Measurements from ENCODE around the gene HRCT1.
"Not testable (repeated sequence)": the region's sequence is repeated elsewhere in the genome, so short reads cannot be mapped to it uniquely, and the experiment has no call there.

The HRCT1 gene

DNA sequence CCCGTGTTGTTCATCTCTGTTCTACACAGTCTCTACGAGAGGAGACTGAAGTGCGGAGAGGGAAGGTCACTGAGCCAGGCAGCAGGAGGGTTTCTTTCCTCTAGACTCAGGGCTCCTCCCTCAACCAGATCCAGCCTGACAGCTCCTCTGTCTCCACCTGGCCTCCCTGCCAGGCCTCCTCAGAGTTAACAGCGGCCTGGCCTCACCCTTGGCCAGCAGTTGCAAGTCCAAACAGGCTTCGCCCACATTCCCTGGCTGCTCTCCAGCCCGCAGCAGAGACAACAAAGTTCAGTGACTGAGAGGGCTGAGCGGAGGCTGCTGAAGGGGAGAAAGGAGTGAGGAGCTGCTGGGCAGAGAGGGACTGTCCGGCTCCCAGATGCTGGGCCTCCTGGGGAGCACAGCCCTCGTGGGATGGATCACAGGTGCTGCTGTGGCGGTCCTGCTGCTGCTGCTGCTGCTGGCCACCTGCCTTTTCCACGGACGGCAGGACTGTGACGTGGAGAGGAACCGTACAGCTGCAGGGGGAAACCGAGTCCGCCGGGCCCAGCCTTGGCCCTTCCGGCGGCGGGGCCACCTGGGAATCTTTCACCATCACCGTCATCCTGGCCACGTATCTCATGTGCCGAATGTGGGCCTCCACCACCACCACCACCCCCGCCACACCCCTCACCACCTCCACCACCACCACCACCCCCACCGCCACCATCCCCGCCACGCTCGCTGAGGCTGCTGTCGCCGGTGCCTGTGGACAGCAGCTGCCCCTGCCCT lies at the start of gene HRCT1:
HRCT1 (plus strand) TSS at position 291 of the 768 bp plus-strand sequence; CDS start at position 377, 86 bp downstream.
- peak; percentile 88 for DNase-seq (ENCODE audit: low spot score)

DNA sequence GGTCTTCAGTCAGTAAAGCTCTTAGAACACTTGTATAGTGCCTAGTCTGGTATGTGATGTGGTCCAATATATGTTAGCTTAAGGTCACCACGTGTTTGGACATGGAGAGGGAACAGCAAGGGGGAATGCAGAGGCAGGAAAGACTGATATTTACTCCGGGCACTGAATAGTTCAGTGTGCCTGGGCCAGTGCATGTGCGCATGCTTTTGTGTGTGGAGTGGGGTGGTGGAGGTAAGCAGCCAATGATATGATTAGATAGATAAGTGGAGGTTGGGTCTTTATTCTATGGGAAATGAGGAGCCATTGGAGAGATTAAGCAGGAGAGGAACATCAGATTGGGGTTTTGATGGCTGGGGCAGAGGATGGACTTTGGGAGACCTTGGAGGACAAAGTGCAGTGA lies 49.8 kb upstream of the HRCT1 start:
- DNase-seq (ENCODE audit: low spot score) = no peak

DNA sequence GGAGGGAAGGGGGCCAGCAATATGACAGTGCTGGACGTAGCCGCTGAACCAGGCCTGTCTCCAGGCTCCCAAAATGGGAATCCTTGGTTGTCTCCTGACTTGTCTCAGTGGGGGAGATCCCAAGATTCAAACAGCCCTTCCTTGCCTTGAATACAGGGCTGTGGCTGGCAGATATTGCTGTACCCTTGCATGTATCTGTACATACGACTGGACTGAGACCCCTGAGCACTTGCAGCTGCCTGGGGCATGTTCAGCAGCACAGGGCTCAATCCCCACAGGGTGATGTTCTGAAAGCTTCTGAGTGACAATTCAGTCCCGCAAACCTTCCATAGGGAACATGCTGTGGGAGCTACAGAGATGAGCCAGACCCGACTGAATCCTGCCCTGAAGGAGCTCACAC lies 49.1 kb upstream of the HRCT1 start:
- DNase-seq (ENCODE audit: low spot score) = no peak

GRCh38 chr9:35858458-35858857 lies 47.5 kb upstream of the HRCT1 start:
- DNase-seq (ENCODE audit: low spot score) = no peak

GRCh38 chr9:35859310-35859989 lies 46.6 kb upstream of the HRCT1 start:
- peak; percentile 37 for DNase-seq (ENCODE audit: low spot score)

- DNase-seq (ENCODE audit: low spot score) = no peak
Measured at GRCh38 chr9:35859990-35860339, 46.0 kb upstream of the HRCT1 start.

GRCh38 chr9:35861161-35861897 lies 44.7 kb upstream of the HRCT1 start:
- peak; percentile 2 for DNase-seq (ENCODE audit: low spot score)

- DNase-seq (ENCODE audit: low spot score) = no peak
Measured at GRCh38 chr9:35862328-35862727, 43.7 kb upstream of the HRCT1 start.

GRCh38 chr9:35863583-35863982 lies 42.4 kb upstream of the HRCT1 start:
- peak; percentile 4 for DNase-seq (ENCODE audit: low spot score)

DNA sequence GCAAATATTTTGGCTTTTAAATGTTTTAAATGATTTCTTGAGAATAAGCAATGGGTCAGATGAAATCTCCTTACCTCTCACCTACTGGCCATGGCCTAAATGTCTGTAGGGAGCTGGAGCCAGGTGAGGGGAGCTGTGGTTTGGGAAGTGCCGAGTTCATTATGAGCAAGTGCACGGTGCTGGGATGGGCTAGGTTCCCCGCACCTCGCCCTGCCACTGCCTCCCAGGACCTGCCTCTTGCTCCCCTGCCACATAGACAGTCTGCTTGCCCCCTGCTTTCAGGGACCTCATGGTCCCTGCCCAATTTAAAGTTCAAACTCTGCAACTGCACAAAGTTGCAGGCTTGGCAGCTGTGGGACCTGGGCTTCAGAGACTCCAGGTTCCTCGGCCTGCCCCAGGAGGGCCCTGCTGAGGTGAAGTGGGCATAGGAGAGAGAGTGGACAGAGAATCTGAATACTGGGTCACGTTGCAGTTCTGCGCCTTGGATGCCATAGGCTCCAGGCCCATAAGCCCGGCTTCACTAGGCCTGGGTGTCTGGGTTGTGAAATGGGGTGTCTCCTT lies 41.2 kb upstream of the HRCT1 start:
- peak; percentile 2 for DNase-seq (ENCODE audit: low spot score)

GRCh38 chr9:35867538-35867937 lies 38.5 kb upstream of the HRCT1 start:
- no peak for DNase-seq (ENCODE audit: low spot score)

DNA sequence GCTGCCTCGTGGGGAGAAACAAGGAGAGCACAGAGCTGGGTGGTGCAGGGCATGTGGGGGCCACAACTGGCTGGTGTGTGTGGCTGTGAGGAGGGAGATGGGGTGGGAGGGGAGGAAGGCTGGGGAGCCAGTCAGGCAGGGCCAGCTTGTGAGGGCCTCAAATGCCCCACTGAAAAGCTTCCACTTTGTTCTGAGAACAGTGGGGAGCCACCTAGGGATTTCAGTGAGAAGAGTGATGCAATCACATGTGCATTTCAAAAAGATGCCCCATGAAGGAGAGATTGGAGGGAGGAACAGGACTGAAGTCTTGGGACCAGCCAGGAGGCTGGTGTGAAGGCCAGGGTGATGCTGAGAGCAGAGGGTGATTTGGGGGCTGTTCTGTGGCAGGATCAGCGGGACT lies 37.1 kb upstream of the HRCT1 start:
- no peak for DNase-seq (ENCODE audit: low spot score)

GRCh38 chr9:35869621-35870216 lies 36.3 kb upstream of the HRCT1 start:
- no peak for DNase-seq (ENCODE audit: low spot score)

DNA sequence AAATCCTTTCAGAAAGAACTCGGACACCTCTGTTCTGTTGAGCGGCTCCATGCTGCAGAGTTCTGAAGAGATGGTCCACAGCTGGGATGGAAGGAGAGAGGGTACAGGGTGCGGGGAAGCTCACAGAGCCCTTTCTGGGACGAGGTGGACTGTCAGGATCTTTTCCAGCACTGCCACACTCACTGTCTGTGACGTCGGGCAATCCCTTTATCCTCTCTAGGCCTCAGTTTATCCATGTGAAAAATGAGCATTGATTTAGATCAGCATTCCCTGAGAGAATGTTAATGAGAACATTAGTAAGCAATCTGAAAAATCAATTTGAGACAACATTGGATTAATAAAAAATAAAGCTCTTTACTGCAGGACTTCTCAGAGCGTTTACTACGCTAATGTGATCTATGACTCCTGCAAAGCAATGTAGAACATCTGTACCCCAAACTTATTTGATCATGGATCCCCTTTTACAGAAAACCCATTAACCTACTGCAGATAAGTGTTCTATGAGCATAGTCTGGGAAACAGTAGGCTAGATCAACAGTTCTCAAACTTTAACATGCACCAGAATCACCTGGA lies 35.6 kb upstream of the HRCT1 start, which contains the start of gene OR13J1:
OR13J1 (minus strand) TSS at position 51 of the 573 bp plus-strand sequence; CDS start at position 51, 0 bp downstream.
- no peak for DNase-seq (ENCODE audit: low spot score)

DNA sequence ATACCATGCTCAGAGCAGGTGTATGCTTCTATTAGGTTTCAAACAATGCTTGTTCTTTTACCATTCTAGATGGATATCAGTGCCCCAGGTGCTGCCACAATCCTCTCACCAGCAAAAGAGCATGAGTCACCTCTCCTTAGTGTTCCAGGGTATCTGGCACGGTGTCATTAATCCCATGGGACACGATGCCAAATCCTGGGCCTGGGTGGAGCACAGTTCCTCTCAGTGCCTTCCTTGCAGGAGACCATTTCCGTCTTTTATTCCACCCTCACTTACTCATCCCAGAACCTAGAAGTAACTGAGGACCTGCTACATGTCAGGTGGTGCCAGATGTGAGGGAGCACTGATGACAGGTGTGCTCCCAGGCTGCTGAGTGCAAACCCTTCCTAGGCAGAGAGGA lies 34.5 kb upstream of the HRCT1 start:
- no peak for DNase-seq (ENCODE audit: low spot score)

DNA sequence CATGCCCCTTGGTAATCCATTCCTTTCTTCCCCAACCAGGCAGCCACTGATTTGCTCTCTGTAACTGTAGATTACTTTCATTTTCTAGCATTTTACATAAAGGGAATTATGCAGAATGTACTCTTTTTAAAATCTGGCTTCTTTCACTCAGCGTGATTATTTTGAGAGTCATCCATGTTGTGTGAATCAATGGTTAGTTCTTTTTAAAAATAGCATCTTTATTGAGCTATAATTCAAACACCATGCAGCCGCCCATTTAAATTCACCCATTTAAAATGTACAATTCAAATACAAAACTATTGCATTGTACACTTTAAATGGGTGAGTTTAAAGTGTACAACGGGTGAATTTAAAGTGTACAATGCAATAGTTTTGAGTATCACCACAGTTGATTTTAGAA lies 33.5 kb upstream of the HRCT1 start:
- no peak for DNase-seq (ENCODE audit: low spot score)

DNA sequence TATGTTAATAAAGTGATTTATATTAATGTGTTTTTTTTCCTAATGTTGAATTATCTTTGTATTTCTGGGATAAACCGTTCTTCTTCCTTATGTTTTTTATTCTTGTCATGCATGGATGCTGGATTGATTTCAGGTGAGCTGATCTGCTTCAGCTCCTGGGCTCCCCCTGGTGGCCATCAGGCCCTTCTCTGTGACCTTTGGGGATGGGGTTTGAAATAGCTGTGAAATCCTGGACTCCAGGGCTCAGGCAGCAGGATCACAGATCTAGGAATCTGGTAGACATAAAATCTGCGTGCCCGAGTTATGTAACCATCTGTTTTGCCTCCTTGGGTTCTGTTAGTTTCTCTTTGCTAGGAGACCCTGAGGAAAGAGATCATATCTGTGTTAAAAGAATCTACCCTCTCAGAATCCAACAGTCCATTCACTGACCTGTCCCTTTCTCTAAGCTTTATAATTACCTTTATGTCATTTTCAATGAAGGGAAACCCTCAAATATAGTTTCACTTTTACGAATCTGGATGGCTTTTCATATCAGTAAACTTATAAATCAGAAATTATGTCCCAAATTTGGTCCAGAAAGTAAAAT lies 23.6 kb upstream of the HRCT1 start:
- peak; percentile 78 for DNase-seq (ENCODE audit: low spot score)

DNA sequence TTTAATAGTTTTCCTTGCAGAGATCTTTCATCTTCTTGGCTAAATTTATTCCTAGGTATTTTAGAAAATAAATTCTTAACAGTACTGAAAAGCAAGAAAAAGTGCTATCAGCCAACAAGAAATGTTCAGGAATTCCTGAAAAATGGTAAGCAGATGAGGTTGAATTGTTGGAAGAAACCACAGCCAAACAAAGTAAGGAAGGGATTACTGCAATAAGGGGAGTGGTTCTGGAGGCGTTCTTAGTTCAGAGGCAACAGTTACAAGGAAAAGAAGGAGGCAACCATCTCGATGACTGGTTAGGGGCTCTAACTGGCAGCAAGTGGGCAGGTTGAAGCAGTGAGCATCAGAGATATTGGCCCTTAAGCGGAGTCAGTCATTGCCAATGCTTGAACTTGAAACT lies 23.0 kb upstream of the HRCT1 start:
- no peak for DNase-seq (ENCODE audit: low spot score)

DNA sequence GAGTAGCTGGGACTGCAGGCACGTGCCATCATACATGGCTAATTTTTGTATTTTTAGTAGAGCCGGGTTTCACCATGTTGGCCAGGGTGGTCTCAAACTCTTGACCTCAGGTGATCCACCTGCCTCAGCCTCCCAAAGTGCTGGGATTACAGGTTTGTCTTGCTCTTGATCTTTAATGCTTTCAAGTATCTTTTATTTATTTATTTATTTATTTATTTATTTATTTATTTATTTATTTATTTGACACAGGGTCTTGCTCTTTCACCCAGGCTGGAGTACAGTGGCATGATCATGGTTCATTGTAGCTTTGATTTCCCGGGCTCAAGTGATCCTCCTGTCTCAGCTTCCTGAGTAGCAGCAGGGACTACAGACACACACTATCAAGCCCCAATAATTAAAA lies 21.1 kb upstream of the HRCT1 start:
- not testable (repeated sequence) for DNase-seq (ENCODE audit: low spot score)

DNA sequence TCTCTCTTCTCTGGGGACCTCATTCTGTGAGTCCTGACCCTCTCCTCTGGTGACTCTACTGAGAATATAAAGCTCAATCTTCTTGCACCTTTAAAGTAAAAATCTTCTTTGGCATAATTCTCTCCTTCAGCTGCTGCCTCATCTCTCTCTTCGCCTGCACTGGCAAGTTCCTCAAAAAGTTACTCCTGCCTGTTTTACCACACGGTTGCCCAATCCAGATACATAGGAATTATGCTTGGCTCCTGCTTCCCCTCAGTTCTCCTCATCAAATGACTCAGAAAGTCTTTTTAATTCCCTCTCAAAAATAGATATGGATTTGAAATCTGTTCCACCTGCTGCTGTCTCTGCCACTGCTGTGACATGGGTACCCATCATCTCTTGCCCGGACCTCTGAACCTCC lies 14.4 kb upstream of the HRCT1 start:
- DNase-seq (ENCODE audit: low spot score) = no peak

- no peak for DNase-seq (ENCODE audit: low spot score)
Measured at GRCh38 chr9:35892051-35892450, 14.0 kb upstream of the HRCT1 start.
